Measurements from ENCODE around the gene PRKG2. TPM values are rescaled to one million over a fixed set of nuclear protein-coding genes. Genes with fewer than 3 reads are reported as not detected.

Gene PRKG2
- total RNA-seq, 1 experiment from 2014 or later = 0.59 TPM

- H3K36me3 ChIP-seq (ENCODE audit: control insufficient read depth, insufficient read depth, low read length) = no peaks in the 10 kb centered on the region
- H3K27me3 ChIP-seq (ENCODE audit: control insufficient read depth, insufficient read depth, low read length) = no peaks in the 10 kb centered on the region
- intact Hi-C loops (cut with micrococcal nuclease; ENCODE audit: unreplicated experiment) = no loop called here
- DNase-seq (ENCODE audit: low read depth, low spot score) (no peak), ATAC-seq (no peak)
- POLR2A ChIA-PET = no interaction called here
- TF ChIP-seq SIN3A (IDR thresholded peaks at IDR 0.05; ENCODE audit: borderline replicate concordance, insufficient read depth, low read depth, low read length) (no peak), REST (IDR thresholded peaks at IDR 0.05; ENCODE audit: insufficient read depth in 1 of 2, low read depth in 2 of 2, low read length in 1 of 2) (no peak), POLR2AphosphoS5 (IDR thresholded peaks at IDR 0.05; ENCODE audit: low read depth, low read length) (no peak), TCF7L2 (IDR thresholded peaks at IDR 0.05; ENCODE audit: low read depth, low read length) (no peak)
- TF ChIP-seq, protein P1, sequence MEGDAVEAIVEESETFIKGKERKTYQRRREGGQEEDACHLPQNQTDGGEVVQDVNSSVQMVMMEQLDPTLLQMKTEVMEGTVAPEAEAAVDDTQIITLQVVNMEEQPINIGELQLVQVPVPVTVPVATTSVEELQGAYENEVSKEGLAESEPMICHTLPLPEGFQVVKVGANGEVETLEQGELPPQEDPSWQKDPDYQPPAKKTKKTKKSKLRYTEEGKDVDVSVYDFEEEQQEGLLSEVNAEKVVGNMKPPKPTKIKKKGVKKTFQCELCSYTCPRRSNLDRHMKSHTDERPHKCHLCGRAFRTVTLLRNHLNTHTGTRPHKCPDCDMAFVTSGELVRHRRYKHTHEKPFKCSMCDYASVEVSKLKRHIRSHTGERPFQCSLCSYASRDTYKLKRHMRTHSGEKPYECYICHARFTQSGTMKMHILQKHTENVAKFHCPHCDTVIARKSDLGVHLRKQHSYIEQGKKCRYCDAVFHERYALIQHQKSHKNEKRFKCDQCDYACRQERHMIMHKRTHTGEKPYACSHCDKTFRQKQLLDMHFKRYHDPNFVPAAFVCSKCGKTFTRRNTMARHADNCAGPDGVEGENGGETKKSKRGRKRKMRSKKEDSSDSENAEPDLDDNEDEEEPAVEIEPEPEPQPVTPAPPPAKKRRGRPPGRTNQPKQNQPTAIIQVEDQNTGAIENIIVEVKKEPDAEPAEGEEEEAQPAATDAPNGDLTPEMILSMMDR (IDR thresholded peaks at IDR 0.05) = no peak
- H3K27ac ChIP-seq (ENCODE audit: low read length) = no peak overlapping the region
- CTCF ChIA-PET = no interaction called here
- in situ Hi-C loops (cut with HindIII; ENCODE audit: low pct_unique_long_range_greater_than_20kb, low sequenced_read_pairs) = no loop called here
- no peaks in the 10 kb centered on the region for H3K9me3 ChIP-seq (ENCODE audit: control insufficient read depth, insufficient read depth, low read depth, low read length)
- H3K4me1 ChIP-seq (ENCODE audit: control insufficient read depth, insufficient read depth, low read length) = no peaks in the 10 kb centered on the region
- no TSS peak for BruUV-seq (replicated peaks)
- no peak overlapping the region for H3K4me3 ChIP-seq (ENCODE audit: low read depth in 2 of 2, low read length in 2 of 2)
Measured at GRCh38 chr4:81095389-81095788, 119.6 kb downstream of the PRKG2 start.

DNA sequence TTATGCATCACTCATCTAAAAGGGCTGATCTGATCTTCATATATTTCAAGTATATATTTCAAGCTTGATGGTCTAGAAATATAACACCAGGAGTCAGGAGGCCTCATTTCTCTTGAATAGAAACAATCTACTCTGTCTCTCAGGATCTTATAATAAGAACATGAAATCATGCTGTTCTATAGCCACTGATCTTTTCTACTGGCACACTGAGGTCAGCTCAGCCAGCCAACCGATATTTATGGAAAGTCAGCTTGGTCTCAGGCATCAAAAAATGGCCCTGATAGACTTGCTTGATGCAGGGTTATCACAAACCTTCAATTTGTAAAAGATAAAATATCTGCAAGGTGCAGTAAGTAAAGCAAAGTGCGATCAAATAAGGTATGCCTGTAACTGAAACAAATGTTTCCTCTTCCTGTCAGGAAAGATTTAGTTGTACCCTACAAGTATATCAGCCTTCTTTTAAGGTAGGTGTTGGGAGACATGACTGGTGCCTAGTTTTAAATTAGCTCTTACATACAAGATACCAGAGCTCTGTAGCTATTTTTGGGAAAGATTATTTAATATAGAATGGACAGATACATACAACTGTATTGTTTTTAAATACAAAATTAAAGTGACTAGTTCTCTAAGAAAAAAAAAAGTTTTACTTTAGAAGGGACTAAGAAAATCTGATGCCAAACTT lies 121.2 kb downstream of the PRKG2 start:
- intact Hi-C loops (cut with micrococcal nuclease; ENCODE audit: unreplicated experiment) (no loop called here), in situ Hi-C loops (cut with HindIII; ENCODE audit: low pct_unique_long_range_greater_than_20kb, low sequenced_read_pairs) (no loop called here)
- no peaks in the 10 kb centered on the region for H3K4me1 ChIP-seq (ENCODE audit: control insufficient read depth, insufficient read depth, low read length)
- H3K27me3 ChIP-seq (ENCODE audit: control insufficient read depth, insufficient read depth, low read length) = no peaks in the 10 kb centered on the region
- no peaks in the 10 kb centered on the region for H3K36me3 ChIP-seq (ENCODE audit: control insufficient read depth, insufficient read depth, low read length)
- no peak overlapping the region for H3K4me3 ChIP-seq (ENCODE audit: low read depth in 2 of 2, low read length in 2 of 2)
- TF ChIP-seq TCF7L2 (IDR thresholded peaks at IDR 0.05; ENCODE audit: low read depth, low read length) (no peak), POLR2AphosphoS5 (IDR thresholded peaks at IDR 0.05; ENCODE audit: low read depth, low read length) (no peak), REST (IDR thresholded peaks at IDR 0.05; ENCODE audit: insufficient read depth in 1 of 2, low read depth in 2 of 2, low read length in 1 of 2) (no peak)
- TF ChIP-seq, protein P1 (IDR thresholded peaks at IDR 0.05) = no peak
- no peaks in the 10 kb centered on the region for H3K9me3 ChIP-seq (ENCODE audit: control insufficient read depth, insufficient read depth, low read depth, low read length)
- POLR2A ChIA-PET = interaction anchor here (0.7 kb wide), 1 partner anchor 119 kb away, joined by 4 read pairs; no protein-coding TSS in a partner anchor
- DNase-seq (ENCODE audit: low read depth, low spot score) = no peak
- no TSS peak for BruUV-seq (replicated peaks)
- CTCF ChIA-PET = interaction anchor here (0.7 kb wide), 1 partner anchor 258 kb away, joined by 3 read pairs; no protein-coding TSS in a partner anchor
- H3K27ac ChIP-seq (ENCODE audit: low read length) = no peak overlapping the region
- ATAC-seq = no peak
